HG03159 (cell line): ENCODE results near the gene UPP2.

Experiments used
- ATAC-seq: cut with Tn5 transposase; IDR thresholded peaks from one replicate; pipeline ENCODE4 v1.9.1; 2021; ENCODE audit warnings: mild to moderate bottlenecking, moderate library complexity; ENCODE audit not compliant: unreplicated experiment

The UPP2 gene

GRCh38 chr2:158103411-158104012 is 1.8 kb downstream of the UPP2 start:
- ATAC-seq, result no peak

- ATAC-seq, result no peak
These were observed 3.2 kb downstream of the UPP2 start for GRCh38 chr2:158104903-158105302.

- ATAC-seq, result no peak
These were observed 11.3 kb downstream of the UPP2 start for GRCh38 chr2:158112992-158113391.

- no peak for ATAC-seq
These were observed 12.1 kb downstream of the UPP2 start for GRCh38 chr2:158113741-158114295.

- ATAC-seq, result no peak
These were observed 12.8 kb downstream of the UPP2 start for GRCh38 chr2:158114516-158114915.

GRCh38 chr2:158115202-158115767 is 13.6 kb downstream of the UPP2 start:
- no peak for ATAC-seq

GRCh38 chr2:158116936-158117335 is 15.3 kb downstream of the UPP2 start:
- no peak for ATAC-seq

- ATAC-seq, result no peak
These were observed 18.4 kb downstream of the UPP2 start for GRCh38 chr2:158120102-158120501.

GRCh38 chr2:158120664-158121641 is 19.3 kb downstream of the UPP2 start:
- ATAC-seq, result no peak

- no peak for ATAC-seq
These were observed 23.2 kb downstream of the UPP2 start for GRCh38 chr2:158124896-158125295.

- no peak for ATAC-seq
These were observed 24.3 kb downstream of the UPP2 start for GRCh38 chr2:158125756-158126498.

GRCh38 chr2:158127380-158127804 is 25.7 kb downstream of the UPP2 start:
- ATAC-seq, result no peak

GRCh38 chr2:158128168-158128973 is 26.7 kb downstream of the UPP2 start:
- no peak for ATAC-seq

GRCh38 chr2:158129037-158129436 is 27.4 kb downstream of the UPP2 start:
- no peak for ATAC-seq

GRCh38 chr2:158130832-158131473 is 29.3 kb downstream of the UPP2 start:
- no peak for ATAC-seq

GRCh38 chr2:158131483-158131912 is 29.8 kb downstream of the UPP2 start:
- ATAC-seq, result no peak

GRCh38 chr2:158131919-158132566 is 30.4 kb downstream of the UPP2 start:
- ATAC-seq, result no peak

- ATAC-seq, result no peak
These were observed 32.4 kb downstream of the UPP2 start for GRCh38 chr2:158134055-158134454.

- ATAC-seq, result no peak
These were observed 33.0 kb downstream of the UPP2 start for GRCh38 chr2:158134655-158135054.
